ENCODE measurements around the gene STBD1. TPM values are rescaled to one million over a fixed set of nuclear protein-coding genes. Genes with fewer than 3 reads are reported as not detected.

STBD1 gene
- total RNA-seq, 1 donor from 2014 or later, result 4.1 TPM

- no peak overlapping the region for H3K4me3 Mint-ChIP-seq
- no peaks in the 10 kb centered on the region for H3K36me3 Mint-ChIP-seq
- H3K27ac Mint-ChIP-seq, result no peak overlapping the region
- no peak for DNase-seq (ENCODE audit: extremely low spot score, unreplicated experiment)
- no peaks in the 10 kb centered on the region for H3K4me1 Mint-ChIP-seq (ENCODE audit: unreplicated experiment)
- TF ChIP-seq CTCF (conservative IDR thresholded peaks at IDR 0.05), result no peak
- no peaks in the 10 kb centered on the region for H3K27me3 Mint-ChIP-seq
- no peaks in the 10 kb centered on the region for H3K9me3 Mint-ChIP-seq
Measured at GRCh38 chr4:76266627-76267026, 39.9 kb upstream of the STBD1 start.

GRCh38 chr4:76267811-76268210 lies 38.7 kb upstream of the STBD1 start:
- TF ChIP-seq CTCF (conservative IDR thresholded peaks at IDR 0.05), result no peak
- no peak overlapping the region for H3K4me3 Mint-ChIP-seq
- no peak overlapping the region for H3K27ac Mint-ChIP-seq
- H3K27me3 Mint-ChIP-seq, result no peaks in the 10 kb centered on the region
- no peaks in the 10 kb centered on the region for H3K36me3 Mint-ChIP-seq
- H3K9me3 Mint-ChIP-seq, result no peaks in the 10 kb centered on the region
- H3K4me1 Mint-ChIP-seq (ENCODE audit: unreplicated experiment), result no peaks in the 10 kb centered on the region
- no peak for DNase-seq (ENCODE audit: extremely low spot score, unreplicated experiment)

GRCh38 chr4:76270244-76271175 lies 36.0 kb upstream of the STBD1 start:
- Mint-ChIP-seq H3K4me1 (ENCODE audit: unreplicated experiment) (no peaks in the 10 kb centered on the region), H3K9me3 (no peaks in the 10 kb centered on the region), H3K27ac (no peak overlapping the region), H3K4me3 (no peak overlapping the region), H3K36me3 (no peaks in the 10 kb centered on the region), H3K27me3 (no peaks in the 10 kb centered on the region)
- no peak for TF ChIP-seq CTCF (conservative IDR thresholded peaks at IDR 0.05)
- DNase-seq (ENCODE audit: extremely low spot score, unreplicated experiment), result no peak

- DNase-seq (ENCODE audit: extremely low spot score, unreplicated experiment), result no peak
- H3K27ac Mint-ChIP-seq, result no peak overlapping the region
- TF ChIP-seq CTCF (conservative IDR thresholded peaks at IDR 0.05), result no peak
- no peak overlapping the region for H3K4me3 Mint-ChIP-seq
- H3K4me1 Mint-ChIP-seq (ENCODE audit: unreplicated experiment), result no peaks in the 10 kb centered on the region
- no peaks in the 10 kb centered on the region for H3K27me3 Mint-ChIP-seq
- H3K9me3 Mint-ChIP-seq, result peaks cover 4% of the 10 kb centered on the region
- H3K36me3 Mint-ChIP-seq, result no peaks in the 10 kb centered on the region
Measured at GRCh38 chr4:76271248-76271647, 35.3 kb upstream of the STBD1 start.

GRCh38 chr4:76272073-76272472 lies 34.5 kb upstream of the STBD1 start:
- TF ChIP-seq CTCF (conservative IDR thresholded peaks at IDR 0.05), result no peak
- H3K27me3 Mint-ChIP-seq, result no peaks in the 10 kb centered on the region
- H3K9me3 Mint-ChIP-seq, result peaks cover 4% of the 10 kb centered on the region
- no peak overlapping the region for H3K4me3 Mint-ChIP-seq
- H3K36me3 Mint-ChIP-seq, result no peaks in the 10 kb centered on the region
- DNase-seq (ENCODE audit: extremely low spot score, unreplicated experiment), result no peak
- H3K4me1 Mint-ChIP-seq (ENCODE audit: unreplicated experiment), result no peaks in the 10 kb centered on the region
- H3K27ac Mint-ChIP-seq, result no peak overlapping the region

Measured in type B pancreatic cell (in vitro differentiated cells).